ENCODE results near the gene C10orf90. TPM values are rescaled to one million over a fixed set of nuclear protein-coding genes. Genes with fewer than 3 reads are reported as not detected.

C10orf90 gene
- total RNA-seq, 2 experiments from 2014 or later: not detected

- peaks cover 7% of the 10 kb centered on the region for H3K4me1 Mint-ChIP-seq
- H3K27ac Mint-ChIP-seq: no peak overlapping the region
- peaks cover 6% of the 10 kb centered on the region for H3K27me3 Mint-ChIP-seq
- DNase-seq (no peak), ATAC-seq (ENCODE audit: low read depth) (no peak)
- no peaks in the 10 kb centered on the region for H3K36me3 Mint-ChIP-seq
- H3K4me3 Mint-ChIP-seq: no peak overlapping the region
- H3K9me3 Mint-ChIP-seq: no peaks in the 10 kb centered on the region
- POLR2A ChIA-PET: no interaction called here
These were observed 196.5 kb downstream of the C10orf90 start for GRCh38 chr10:126474031-126474430.

- Mint-ChIP-seq H3K9me3 (no peaks in the 10 kb centered on the region), H3K4me1 (peaks cover 8% of the 10 kb centered on the region), H3K27me3 (peaks cover 6% of the 10 kb centered on the region), H3K4me3 (no peak overlapping the region), H3K27ac (no peak overlapping the region), H3K36me3 (no peaks in the 10 kb centered on the region)
- ATAC-seq (ENCODE audit: low read depth) (no peak), DNase-seq (no peak)
- POLR2A ChIA-PET: no interaction called here
These were observed 199.5 kb downstream of the C10orf90 start for GRCh38 chr10:126470991-126471390.

- POLR2A ChIA-PET: no interaction called here
- ATAC-seq (ENCODE audit: low read depth) (no peak), DNase-seq (no peak)
- Mint-ChIP-seq H3K9me3 (no peaks in the 10 kb centered on the region), H3K36me3 (no peaks in the 10 kb centered on the region), H3K4me1 (peaks cover 8% of the 10 kb centered on the region), H3K4me3 (no peak overlapping the region), H3K27me3 (peaks cover 6% of the 10 kb centered on the region), H3K27ac (no peak overlapping the region)
These were observed 200.8 kb downstream of the C10orf90 start for GRCh38 chr10:126469692-126470091.

- DNase-seq (no peak), ATAC-seq (ENCODE audit: low read depth) (no peak)
- Mint-ChIP-seq H3K36me3 (no peaks in the 10 kb centered on the region), H3K27me3 (peaks cover 6% of the 10 kb centered on the region), H3K9me3 (no peaks in the 10 kb centered on the region), H3K4me3 (no peak overlapping the region), H3K4me1 (peaks cover 8% of the 10 kb centered on the region), H3K27ac (no peak overlapping the region)
- POLR2A ChIA-PET: no interaction called here
These were observed 201.4 kb downstream of the C10orf90 start for GRCh38 chr10:126468876-126469643.

GRCh38 chr10:126468467-126468866, 202.0 kb downstream of the C10orf90 start:
- POLR2A ChIA-PET: no interaction called here
- peaks cover 8% of the 10 kb centered on the region for H3K4me1 Mint-ChIP-seq
- peaks cover 6% of the 10 kb centered on the region for H3K27me3 Mint-ChIP-seq
- ATAC-seq (ENCODE audit: low read depth): no peak
- H3K27ac Mint-ChIP-seq: no peak overlapping the region
- no peaks in the 10 kb centered on the region for H3K9me3 Mint-ChIP-seq
- DNase-seq: no peak
- H3K4me3 Mint-ChIP-seq: no peak overlapping the region
- no peaks in the 10 kb centered on the region for H3K36me3 Mint-ChIP-seq

- H3K4me3 Mint-ChIP-seq: no peak overlapping the region
- peaks cover 8% of the 10 kb centered on the region for H3K4me1 Mint-ChIP-seq
- ATAC-seq (ENCODE audit: low read depth): no peak
- POLR2A ChIA-PET: no interaction called here
- no peaks in the 10 kb centered on the region for H3K36me3 Mint-ChIP-seq
- no peak for DNase-seq
- no peak overlapping the region for H3K27ac Mint-ChIP-seq
- H3K27me3 Mint-ChIP-seq: peaks cover 4% of the 10 kb centered on the region
- no peaks in the 10 kb centered on the region for H3K9me3 Mint-ChIP-seq
These were observed 204.7 kb downstream of the C10orf90 start for GRCh38 chr10:126465771-126466170.

GRCh38 chr10:126463286-126463685, 207.2 kb downstream of the C10orf90 start:
- Mint-ChIP-seq H3K9me3 (no peaks in the 10 kb centered on the region), H3K4me1 (no peaks in the 10 kb centered on the region), H3K4me3 (no peak overlapping the region), H3K27ac (no peak overlapping the region), H3K27me3 (no peaks in the 10 kb centered on the region), H3K36me3 (no peaks in the 10 kb centered on the region)
- DNase-seq (no peak), ATAC-seq (ENCODE audit: low read depth) (no peak)
- POLR2A ChIA-PET: no interaction called here

- Mint-ChIP-seq H3K27ac (no peak overlapping the region), H3K36me3 (no peaks in the 10 kb centered on the region), H3K27me3 (no peaks in the 10 kb centered on the region), H3K4me1 (no peaks in the 10 kb centered on the region), H3K4me3 (no peak overlapping the region), H3K9me3 (no peaks in the 10 kb centered on the region)
- no peak for ATAC-seq (ENCODE audit: low read depth)
- POLR2A ChIA-PET: no interaction called here
- no peak for DNase-seq
These were observed 209.1 kb downstream of the C10orf90 start for GRCh38 chr10:126461289-126461940.

- Mint-ChIP-seq H3K27ac (no peak overlapping the region), H3K4me1 (no peaks in the 10 kb centered on the region), H3K27me3 (no peaks in the 10 kb centered on the region), H3K4me3 (no peak overlapping the region), H3K36me3 (no peaks in the 10 kb centered on the region), H3K9me3 (no peaks in the 10 kb centered on the region)
- ATAC-seq (ENCODE audit: low read depth) (no peak), DNase-seq (no peak)
- POLR2A ChIA-PET: no interaction called here
These were observed 210.5 kb downstream of the C10orf90 start for GRCh38 chr10:126459878-126460481.

GRCh38 chr10:126459032-126459831, 211.3 kb downstream of the C10orf90 start:
- Mint-ChIP-seq H3K4me1 (no peaks in the 10 kb centered on the region), H3K36me3 (no peaks in the 10 kb centered on the region), H3K27me3 (no peaks in the 10 kb centered on the region), H3K4me3 (no peak overlapping the region), H3K9me3 (no peaks in the 10 kb centered on the region), H3K27ac (no peak overlapping the region)
- POLR2A ChIA-PET: no interaction called here
- no peak for DNase-seq
- ATAC-seq (ENCODE audit: low read depth): no peak

GRCh38 chr10:126458466-126458865, 212.0 kb downstream of the C10orf90 start:
- ATAC-seq (ENCODE audit: low read depth): no peak
- Mint-ChIP-seq H3K27me3 (no peaks in the 10 kb centered on the region), H3K9me3 (no peaks in the 10 kb centered on the region), H3K27ac (no peak overlapping the region), H3K4me1 (no peaks in the 10 kb centered on the region), H3K36me3 (no peaks in the 10 kb centered on the region), H3K4me3 (no peak overlapping the region)
- POLR2A ChIA-PET: no interaction called here
- no peak for DNase-seq

- Mint-ChIP-seq H3K9me3 (no peaks in the 10 kb centered on the region), H3K4me1 (no peaks in the 10 kb centered on the region), H3K36me3 (no peaks in the 10 kb centered on the region), H3K27me3 (no peaks in the 10 kb centered on the region), H3K4me3 (no peak overlapping the region), H3K27ac (no peak overlapping the region)
- ATAC-seq (ENCODE audit: low read depth) (no peak), DNase-seq (no peak)
- POLR2A ChIA-PET: no interaction called here
These were observed 213.9 kb downstream of the C10orf90 start for GRCh38 chr10:126456632-126457031.

GRCh38 chr10:126455766-126456405, 214.6 kb downstream of the C10orf90 start:
- H3K4me3 Mint-ChIP-seq: no peak overlapping the region
- no peak overlapping the region for H3K27ac Mint-ChIP-seq
- POLR2A ChIA-PET: no interaction called here
- no peaks in the 10 kb centered on the region for H3K27me3 Mint-ChIP-seq
- DNase-seq: no peak
- no peak for ATAC-seq (ENCODE audit: low read depth)
- H3K9me3 Mint-ChIP-seq: no peaks in the 10 kb centered on the region
- no peaks in the 10 kb centered on the region for H3K36me3 Mint-ChIP-seq
- H3K4me1 Mint-ChIP-seq: no peaks in the 10 kb centered on the region
